CD14-positive monocyte (primary cell): ENCODE data around the gene TNFAIP8. TPM values are rescaled to one million over a fixed set of nuclear protein-coding genes. Genes with fewer than 3 reads are reported as not detected.

ENCODE experiments used
- DNase-seq, 3 donors: peaks; one replicate each; pipeline ENCODE4 v3.0.0-alpha.2; 2011 to 2022
- H2AFZ ChIP-seq: 2 replicates; pipeline ENCODE4 v1.6.0; 2012; ENCODE audit warnings: mild to moderate bottlenecking, low read depth, low read length, inconsistent platforms; ENCODE audit not compliant: insufficient read depth, poor library complexity, severe bottlenecking
- H3K27ac ChIP-seq, 2 donors: 1 replicate in 1 of 2; 2 replicates in 1 of 2; pipeline ENCODE4 v1.5.1; 2012 to 2013; ENCODE audit warnings: low read length in 2 of 2, control low read depth in 1 of 2, inconsistent platforms in 1 of 2, low read depth in 1 of 2, mild to moderate bottlenecking in 1 of 2
- H3K27me3 ChIP-seq, 2 donors: one replicate each; pipeline versions ENCODE4 v1.6.0 to v1.6.1; 2011 to 2013; ENCODE audit warnings: low read length in 2 of 2; ENCODE audit not compliant: control insufficient read depth in 2 of 2, insufficient read depth in 2 of 2
- H3K36me3 ChIP-seq, 2 donors: replicated peaks in 1 of 2; 1 replicate in 1 of 2; 2 replicates in 1 of 2; pipeline versions ENCODE4 v1.5.1 to v1.6.1; 2012 to 2013; ENCODE audit warnings: low read length in 2 of 2, control low read depth in 1 of 2, inconsistent platforms in 1 of 2, mild to moderate bottlenecking in 1 of 2; ENCODE audit not compliant: insufficient read depth in 2 of 2, control insufficient read depth in 1 of 2
- H3K4me1 ChIP-seq, 2 donors: 1 replicate in 1 of 2; 2 replicates in 1 of 2; pipeline versions ENCODE4 v1.5.1 to v1.6.1; 2012 to 2013; ENCODE audit warnings: low read length in 2 of 2, control low read depth in 1 of 2, inconsistent platforms in 1 of 2, mild to moderate bottlenecking in 1 of 2, moderate library complexity in 1 of 2; ENCODE audit not compliant: insufficient read depth in 2 of 2, control insufficient read depth in 1 of 2
- H3K4me2 ChIP-seq: replicated peaks from 2 replicates; pipeline ENCODE3; 2012; ENCODE audit warnings: low read length, moderate library complexity, mild to moderate bottlenecking; ENCODE audit not compliant: poor library complexity, severe bottlenecking; ENCODE audit errors: extremely low read depth
- H3K4me3 ChIP-seq, 3 experiments: fragments of 200-600 bp in 1 of 3; sonication (generic) in 1 of 3; replicated peaks in 1 of 3; 1 replicate in 2 of 3; 2 replicates in 1 of 3; pipeline ENCODE4 v1.5.1; 2011 to 2013; ENCODE audit warnings: low read length in 3 of 3, mild to moderate bottlenecking in 3 of 3, control low read depth in 2 of 3, low read depth in 2 of 3, inconsistent platforms in 1 of 3, moderate library complexity in 1 of 3
- H3K79me2 ChIP-seq: 2 replicates; pipeline ENCODE4 v1.6.0; 2012; ENCODE audit warnings: mild to moderate bottlenecking, control low read depth, inconsistent platforms, low read length, moderate library complexity; ENCODE audit not compliant: insufficient read depth
- H3K9ac ChIP-seq: 2 replicates; pipeline ENCODE4 v1.6.0; 2017; ENCODE audit warnings: low read length, mild to moderate bottlenecking; ENCODE audit not compliant: insufficient read depth, poor library complexity, severe bottlenecking
- H3K9me3 ChIP-seq, 2 donors: replicated peaks in 1 of 2; 1 replicate in 1 of 2; 2 replicates in 1 of 2; pipeline versions ENCODE4 v1.5.1 to v1.6.1; 2012 to 2013; ENCODE audit warnings: low read length in 2 of 2, control low read depth in 1 of 2; ENCODE audit not compliant: control insufficient read depth in 1 of 2, insufficient read depth in 1 of 2
- H4K20me1 ChIP-seq: 2 replicates; pipeline ENCODE4 v1.6.0; 2012; ENCODE audit warnings: mild to moderate bottlenecking, low read length, control low read depth, moderate library complexity; ENCODE audit not compliant: insufficient read depth
- H3K27ac Mint-ChIP-seq, 7 donors: one replicate each; pipeline ENCODE4 v1.8.0; 2020; ENCODE audit warnings: mild to moderate bottlenecking in 7 of 7, mixed read lengths in 7 of 7, moderate library complexity in 6 of 7, inconsistent platforms in 2 of 7
- H3K27me3 Mint-ChIP-seq, 3 donors: one replicate each; pipeline ENCODE4 v1.8.0; 2021 to 2022; ENCODE audit warnings: low read depth in 3 of 3, mild to moderate bottlenecking in 3 of 3, mixed read lengths in 3 of 3, moderate library complexity in 3 of 3, inconsistent platforms in 1 of 3
- H3K36me3 Mint-ChIP-seq, 2 donors: one replicate each; pipeline ENCODE4 v1.8.0; 2020; ENCODE audit warnings: mixed read lengths in 2 of 2, inconsistent platforms in 1 of 2, mild to moderate bottlenecking in 1 of 2
- H3K4me1 Mint-ChIP-seq: one replicate; pipeline ENCODE4 v1.8.0; 2020; ENCODE audit warnings: mild to moderate bottlenecking, mixed read lengths
- H3K4me3 Mint-ChIP-seq, 2 donors: one replicate each; pipeline ENCODE4 v1.8.0; 2020; ENCODE audit warnings: mild to moderate bottlenecking in 2 of 2, mixed read lengths in 2 of 2, moderate library complexity in 1 of 2
- H3K9me3 Mint-ChIP-seq, 7 donors: one replicate each; pipeline ENCODE4 v1.8.0; 2020 to 2022; ENCODE audit warnings: mixed read lengths in 7 of 7, mild to moderate bottlenecking in 6 of 7, moderate library complexity in 6 of 7, inconsistent platforms in 2 of 7
- WGBS: methylation state at CpG from one replicate; pipeline ENCODE4 v1.1.5; 2013; ENCODE audit warnings: missing lambda C conversion rate; ENCODE audit not compliant: insufficient coverage; 5-methylcytosine and 5-hydroxymethylcytosine counted together
- intact Hi-C, 2 donors: fragments of 100-400 bp; cut with micrococcal nuclease; formaldehyde crosslinking; loops; one replicate each; pipeline versions ENCODE4 v1.15.0 to v1.15.1; 2023
- polyA plus RNA-seq, 3 donors: library from polyadenylated mRNA; depleted of rRNA in 1 of 3; unstranded in 2 of 3; stranded (reverse) in 1 of 3; fragments of 300-500 nt in 2 of 3; fragments of >200 nt in 1 of 3; fragmentation: Illumina TruSeq in 2 of 3; gene quantifications; 1 replicate in 2 of 3; 2 replicates in 1 of 3; pipeline ENCODE4 v1.2.3, GENCODE V29; 2012 to 2021
- TF ChIP-seq, protein P1 (sequence below): fragments of 200-600 bp; IDR thresholded peaks from one replicate; pipeline ENCODE4 v1.8.0; 2022; ENCODE audit warnings: antibody characterized with exemption, mild to moderate bottlenecking

The TNFAIP8 gene
- polyA plus RNA-seq, 3 donors: 20.6 to 55.5 (median 47.0) TPM

DNA sequence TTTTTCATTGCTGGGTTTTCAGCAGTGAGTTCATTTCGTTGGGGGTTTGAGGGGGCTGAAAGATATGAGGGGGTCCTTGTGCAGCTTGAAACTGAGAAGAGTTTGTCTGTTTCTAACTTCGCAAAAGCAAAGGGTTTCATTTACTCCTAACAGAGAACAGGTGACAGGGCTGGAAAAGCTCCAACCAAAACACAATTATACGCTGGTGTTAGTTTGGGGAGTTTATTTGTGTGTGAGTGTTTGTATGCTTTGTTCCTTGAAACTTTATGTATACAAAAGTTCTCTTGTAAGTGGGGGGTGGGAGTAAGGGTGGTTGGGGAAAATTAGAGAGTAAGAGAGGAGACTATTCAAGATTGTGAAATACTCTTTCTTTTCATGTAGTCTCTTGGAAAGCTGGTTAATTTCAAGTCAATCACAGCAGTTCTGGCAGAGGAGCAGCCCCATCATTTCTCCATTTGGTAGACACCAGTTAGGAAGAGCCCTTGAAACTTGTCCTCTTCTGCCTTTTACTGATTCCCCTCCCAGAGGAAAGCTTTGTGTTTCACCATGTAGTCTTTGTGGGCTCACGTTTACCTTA is 881 bp downstream of the TNFAIP8 start:
- H3K9ac ChIP-seq: peak overlapping the region; percentile 83
- H3K4me3 ChIP-seq: peak overlapping the region; percentile 90 to 98 (median 90)
- peaks cover 0 to 2% (median 0%) of the 10 kb centered on the region in 3 donors for H3K27me3 Mint-ChIP-seq
- H3K4me1 ChIP-seq: peaks cover 70 to 76% of the 10 kb centered on the region in 2 donors
- H3K4me2 ChIP-seq: peak overlapping the region; percentile 88
- H3K27me3 ChIP-seq: no peaks in the 10 kb centered on the region
- H3K9me3 Mint-ChIP-seq: no peaks in the 10 kb centered on the region
- WGBS: 8% methylated on average over 2 of the region's 4 CpGs
- peak overlapping the region; percentile 82 for H2AFZ ChIP-seq
- H3K9me3 ChIP-seq: no peaks in the 10 kb centered on the region
- H3K4me3 Mint-ChIP-seq: peak overlapping the region; percentile 99 to 100
- TF ChIP-seq, protein P1, sequence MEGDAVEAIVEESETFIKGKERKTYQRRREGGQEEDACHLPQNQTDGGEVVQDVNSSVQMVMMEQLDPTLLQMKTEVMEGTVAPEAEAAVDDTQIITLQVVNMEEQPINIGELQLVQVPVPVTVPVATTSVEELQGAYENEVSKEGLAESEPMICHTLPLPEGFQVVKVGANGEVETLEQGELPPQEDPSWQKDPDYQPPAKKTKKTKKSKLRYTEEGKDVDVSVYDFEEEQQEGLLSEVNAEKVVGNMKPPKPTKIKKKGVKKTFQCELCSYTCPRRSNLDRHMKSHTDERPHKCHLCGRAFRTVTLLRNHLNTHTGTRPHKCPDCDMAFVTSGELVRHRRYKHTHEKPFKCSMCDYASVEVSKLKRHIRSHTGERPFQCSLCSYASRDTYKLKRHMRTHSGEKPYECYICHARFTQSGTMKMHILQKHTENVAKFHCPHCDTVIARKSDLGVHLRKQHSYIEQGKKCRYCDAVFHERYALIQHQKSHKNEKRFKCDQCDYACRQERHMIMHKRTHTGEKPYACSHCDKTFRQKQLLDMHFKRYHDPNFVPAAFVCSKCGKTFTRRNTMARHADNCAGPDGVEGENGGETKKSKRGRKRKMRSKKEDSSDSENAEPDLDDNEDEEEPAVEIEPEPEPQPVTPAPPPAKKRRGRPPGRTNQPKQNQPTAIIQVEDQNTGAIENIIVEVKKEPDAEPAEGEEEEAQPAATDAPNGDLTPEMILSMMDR: no peak
- H3K27ac ChIP-seq: peak overlapping the region; percentile 92 to 96
- peaks cover 85% of the 10 kb centered on the region for H3K4me1 Mint-ChIP-seq
- peaks cover 78% of the 10 kb centered on the region for H4K20me1 ChIP-seq
- peaks cover 3 to 23% of the 10 kb centered on the region in 2 donors for H3K36me3 Mint-ChIP-seq
- peak overlapping the region; percentile 94 to 99 (median 97) for H3K27ac Mint-ChIP-seq
- intact Hi-C loops: loop anchor here in 1 of 2 donors (5.0 kb wide), 3 partner anchors 41 to 84 kb away; no protein-coding TSS in a partner anchor
- DNase-seq: no peak
- H3K36me3 ChIP-seq: no peaks in the 10 kb centered on the region
- H3K79me2 ChIP-seq: peaks cover 100% of the 10 kb centered on the region

DNA sequence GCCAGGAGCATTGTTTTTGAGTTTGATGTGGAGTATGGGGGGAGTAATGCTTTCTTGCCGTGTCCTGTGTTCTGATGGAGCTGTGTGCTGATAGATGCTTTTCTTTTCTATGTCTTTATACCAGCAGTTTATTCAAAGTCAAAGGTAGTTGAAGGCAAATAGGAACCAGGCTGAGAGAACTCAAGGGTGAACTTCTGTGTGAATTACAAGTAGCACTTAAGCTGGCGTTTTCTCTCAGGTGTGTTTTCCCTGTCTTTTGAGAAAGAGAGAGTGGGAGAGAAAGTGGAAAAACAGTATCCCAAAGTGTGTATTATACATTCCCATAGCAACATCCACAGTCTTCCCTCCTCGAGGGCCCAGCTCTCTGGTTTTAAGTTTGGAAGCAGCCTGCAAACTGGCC is 1.5 kb downstream of the TNFAIP8 start:
- no peaks in the 10 kb centered on the region for H3K27me3 Mint-ChIP-seq
- Histone ChIP-seq H3K4me2 (peak overlapping the region; percentile 88), H3K27ac (peak overlapping the region in 1 of 2 donors; percentile 96)

More for the DNA sequence above, 1.5 kb downstream of the TNFAIP8 start:
- peaks cover 83% of the 10 kb centered on the region for H4K20me1 ChIP-seq
- peaks cover 3 to 24% of the 10 kb centered on the region in 2 donors for H3K36me3 Mint-ChIP-seq
- peak overlapping the region; percentile 99 to 100 for H3K4me3 Mint-ChIP-seq
- H3K4me3 ChIP-seq: peak overlapping the region; percentile 90 to 98 (median 90)
- peaks cover 76 to 78% of the 10 kb centered on the region in 2 donors for H3K4me1 ChIP-seq
- no peak overlapping the region for H2AFZ ChIP-seq
- TF ChIP-seq, protein P1: no peak
- no peaks in the 10 kb centered on the region for H3K9me3 ChIP-seq
- intact Hi-C loops: loop anchor here in 1 of 2 donors (5.0 kb wide), 3 partner anchors 40 to 85 kb away; no protein-coding TSS in a partner anchor
- peaks cover 88% of the 10 kb centered on the region for H3K4me1 Mint-ChIP-seq
- H3K27me3 ChIP-seq: no peaks in the 10 kb centered on the region
- H3K27ac Mint-ChIP-seq: peak overlapping the region; percentile 94 to 99 (median 97)
- H3K9ac ChIP-seq: peak overlapping the region; percentile 83
- 80% methylated on average over 1 of the region's 3 CpGs for WGBS
- H3K79me2 ChIP-seq: peaks cover 100% of the 10 kb centered on the region
- no peaks in the 10 kb centered on the region for H3K9me3 Mint-ChIP-seq
- no peaks in the 10 kb centered on the region for H3K36me3 ChIP-seq
- DNase-seq: no peak
